Measurements from ENCODE around the gene NT5C.

- TF ChIP-seq CTCF (IDR thresholded peaks at IDR 0.05; ENCODE audit: low read depth, low read length, poor library complexity, severe bottlenecking): no peak
- TF ChIP-seq EZH2phosphoT487 (IDR thresholded peaks at IDR 0.05; ENCODE audit: borderline replicate concordance, low read length): no peak; the same call in 1 of the 2 replicates
Measured at GRCh38 chr17:75087558-75088453, 43.7 kb downstream of the NT5C start, which contains the start of gene SLC16A5.

Data from DOHH2 (cell line).